ENCODE results near the gene LPP. TPM values are rescaled to one million over a fixed set of nuclear protein-coding genes. Genes with fewer than 3 reads are reported as not detected.

LPP gene
- total and polyA plus RNA-seq, 2 donors (not counting 1 experiment from before 2014, with no cell fraction given) = 7.6 to 81.7 TPM

DNA sequence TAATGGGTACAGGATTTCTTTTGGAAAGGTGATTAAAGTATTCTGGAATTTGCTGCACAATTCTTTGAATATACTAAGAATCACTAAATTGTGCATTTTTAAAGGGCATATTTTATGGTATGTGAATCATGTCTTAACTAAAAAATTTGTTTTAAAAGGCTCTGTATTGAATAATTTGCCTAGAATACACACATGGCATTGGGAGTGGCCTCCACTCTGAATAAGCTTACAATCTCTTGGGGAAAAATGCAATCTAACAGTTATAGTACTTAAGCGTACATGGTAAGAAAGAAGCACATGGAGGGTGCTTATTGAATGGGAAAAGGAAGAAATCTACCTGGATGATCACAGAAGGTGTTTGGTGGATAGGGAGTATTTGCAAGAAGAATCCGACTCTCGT, 385.1 kb downstream of the LPP start:
- no peak overlapping the region for H3K4me3 ChIP-seq (ENCODE audit: control extremely low read depth in 1 of 5, extremely low read depth in 1 of 5, insufficient read depth in 1 of 5, low read depth in 2 of 5, low read length in 4 of 5)
- H3K4me1 ChIP-seq (ENCODE audit: control insufficient read depth in 2 of 2, insufficient read depth in 2 of 2, low read length in 2 of 2) = peaks cover 0 to 3% of the 10 kb centered on the region in 2 donors
- no peak overlapping the region for H2AFZ ChIP-seq (ENCODE audit: insufficient read depth, low read depth, low read length, poor library complexity, severe bottlenecking)
- Mint-ChIP-seq H3K27ac (no peak overlapping the region), H3K4me1 (peaks cover 15% of the 10 kb centered on the region), H3K4me3 (no peak overlapping the region), H3K27me3 (no peaks in the 10 kb centered on the region), H3K9me3 (ENCODE audit: insufficient read depth) (no peaks in the 10 kb centered on the region)
- no peaks in the 10 kb centered on the region for H3K79me2 ChIP-seq (ENCODE audit: control insufficient read depth, insufficient read depth, low read length)
- H3K9me3 ChIP-seq (ENCODE audit: control extremely low read depth in 1 of 3, control insufficient read depth in 2 of 3, insufficient read depth in 1 of 3, low read length in 2 of 3) = no peaks in the 10 kb centered on the region
- intact Hi-C loops (cut with micrococcal nuclease) = no loop called here
- no peak overlapping the region for H3K4me2 ChIP-seq (replicated peaks; ENCODE audit: low read depth, low read length, poor library complexity, severe bottlenecking)
- CTCF ChIA-PET = no interaction called here
- 96% methylated on average over 3 of the region's 3 CpGs for WGBS (ENCODE audit: insufficient coverage)
- no peak overlapping the region for H3K9ac ChIP-seq (ENCODE audit: low read length)
- H3K27ac ChIP-seq (ENCODE audit: low read length in 2 of 2) = no peak overlapping the region
- H4K20me1 ChIP-seq (ENCODE audit: control insufficient read depth, insufficient read depth, low read length, poor library complexity, severe bottlenecking) = no peaks in the 10 kb centered on the region
- H3K27me3 ChIP-seq (replicated peaks in 1 of 4; ENCODE audit: control extremely low read depth in 1 of 4, control insufficient read depth in 3 of 4, insufficient read depth in 4 of 4, low read length in 3 of 4) = no peaks in the 10 kb centered on the region
- TF ChIP-seq CTCF (IDR thresholded peaks at IDR 0.05) (no peak), EZH2 (IDR thresholded peaks at IDR 0.05; ENCODE audit: borderline replicate concordance, insufficient read depth, low read depth, low read length, poor library complexity, severe bottlenecking) (no peak)
- H3K36me3 ChIP-seq (replicated peaks in 1 of 2; ENCODE audit: control extremely low read depth in 1 of 2, control insufficient read depth in 1 of 2, extremely low read depth in 1 of 2, insufficient read depth in 2 of 2, low read length in 1 of 2) = no peaks in the 10 kb centered on the region
- ATAC-seq (ENCODE audit: low read depth) = no peak
- POLR2A ChIA-PET = no interaction called here
- DNase-seq = no peak

DNA sequence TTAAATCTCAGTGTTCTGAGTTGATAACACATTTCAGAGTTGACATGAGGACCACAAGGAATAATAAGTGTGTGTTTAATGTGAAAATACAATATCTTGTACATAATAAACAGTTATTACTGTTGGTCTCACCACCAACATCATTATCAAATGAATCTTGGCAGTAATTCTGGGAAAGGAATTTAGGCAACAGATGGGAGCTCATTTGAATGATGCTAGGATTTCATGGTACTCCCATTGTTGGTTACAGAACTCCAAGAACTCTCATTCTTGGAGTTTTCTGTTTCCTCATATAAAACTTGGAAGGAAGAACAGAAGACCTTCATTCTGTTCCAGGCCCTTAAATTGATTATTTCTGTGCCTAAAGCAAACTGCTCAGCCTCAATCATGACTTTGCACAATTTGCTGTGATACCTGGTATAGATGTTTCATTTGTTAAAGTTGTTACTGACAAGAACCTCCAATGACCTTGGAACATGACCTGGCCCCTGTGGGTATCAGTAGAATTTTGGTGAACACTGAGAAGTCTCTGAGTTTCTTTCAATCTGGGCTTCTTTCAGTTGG, 385.8 kb downstream of the LPP start:
- no peak overlapping the region for H3K4me3 ChIP-seq (ENCODE audit: control extremely low read depth in 1 of 5, extremely low read depth in 1 of 5, insufficient read depth in 1 of 5, low read depth in 2 of 5, low read length in 4 of 5)
- H3K27me3 ChIP-seq (replicated peaks in 1 of 4; ENCODE audit: control extremely low read depth in 1 of 4, control insufficient read depth in 3 of 4, insufficient read depth in 4 of 4, low read length in 3 of 4) = no peaks in the 10 kb centered on the region
- H3K36me3 ChIP-seq (replicated peaks in 1 of 2; ENCODE audit: control extremely low read depth in 1 of 2, control insufficient read depth in 1 of 2, extremely low read depth in 1 of 2, insufficient read depth in 2 of 2, low read length in 1 of 2) = no peaks in the 10 kb centered on the region
- H3K9me3 ChIP-seq (ENCODE audit: control extremely low read depth in 1 of 3, control insufficient read depth in 2 of 3, insufficient read depth in 1 of 3, low read length in 2 of 3) = no peaks in the 10 kb centered on the region
- intact Hi-C loops (cut with micrococcal nuclease) = no loop called here
- H4K20me1 ChIP-seq (ENCODE audit: control insufficient read depth, insufficient read depth, low read length, poor library complexity, severe bottlenecking) = no peaks in the 10 kb centered on the region
- Mint-ChIP-seq H3K27me3 (no peaks in the 10 kb centered on the region), H3K9me3 (ENCODE audit: insufficient read depth) (no peaks in the 10 kb centered on the region), H3K4me1 (peaks cover 14% of the 10 kb centered on the region), H3K4me3 (no peak overlapping the region), H3K27ac (no peak overlapping the region)
- no peak overlapping the region for H2AFZ ChIP-seq (ENCODE audit: insufficient read depth, low read depth, low read length, poor library complexity, severe bottlenecking)
- no peak overlapping the region for H3K4me2 ChIP-seq (replicated peaks; ENCODE audit: low read depth, low read length, poor library complexity, severe bottlenecking)
- POLR2A ChIA-PET = no interaction called here
- CTCF ChIA-PET = no interaction called here
- H3K4me1 ChIP-seq (ENCODE audit: control insufficient read depth in 2 of 2, insufficient read depth in 2 of 2, low read length in 2 of 2) = no peaks in the 10 kb centered on the region
- DNase-seq (no peak), ATAC-seq (ENCODE audit: low read depth) (no peak)
- H3K79me2 ChIP-seq (ENCODE audit: control insufficient read depth, insufficient read depth, low read length) = no peaks in the 10 kb centered on the region
- TF ChIP-seq CTCF (IDR thresholded peaks at IDR 0.05) (no peak), EZH2 (IDR thresholded peaks at IDR 0.05; ENCODE audit: borderline replicate concordance, insufficient read depth, low read depth, low read length, poor library complexity, severe bottlenecking) (no peak)
- H3K9ac ChIP-seq (ENCODE audit: low read length) = no peak overlapping the region
- no peak overlapping the region for H3K27ac ChIP-seq (ENCODE audit: low read length in 2 of 2)
